ENCODE results near the gene MRPL11.

- TF ChIP-seq CTCF (IDR thresholded peaks at IDR 0.05) (peak; percentile 99 to 100 (median 100)), POLR2A (IDR thresholded peaks at IDR 0.05) (no peak)
Observed at GRCh38 chr11:66408488-66409214, 30.0 kb downstream of the MRPL11 start.

Measured in Peyer's patch (tissue), 4 donors.